GM21515 (cell line): Measurements from ENCODE around the gene TBCD.
"Not testable (repeated sequence)": the region's sequence is repeated elsewhere in the genome, so short reads cannot be mapped to it uniquely, and the experiment has no call there.

ENCODE experiments used
- ATAC-seq: cut with Tn5 transposase; IDR thresholded peaks from one replicate; pipeline ENCODE4 v1.9.1; 2021; ENCODE audit not compliant: unreplicated experiment

TBCD gene

GRCh38 chr17:82985428-82985805 is 233.6 kb downstream of the TBCD start:
- ATAC-seq: no peak

- no peak for ATAC-seq
These were observed 234.1 kb downstream of the TBCD start for GRCh38 chr17:82985973-82986372.

GRCh38 chr17:82989051-82989450 is 237.2 kb downstream of the TBCD start:
- ATAC-seq: not testable (repeated sequence)

- no peak for ATAC-seq
These were observed 238.0 kb downstream of the TBCD start for GRCh38 chr17:82989881-82990280.

- no peak for ATAC-seq
These were observed 241.1 kb downstream of the TBCD start for GRCh38 chr17:82993005-82993404.
